Mesodermal cell (in vitro differentiated cells): ENCODE results near the gene POLR2I. TPM values are rescaled to one million over a fixed set of nuclear protein-coding genes. Genes with fewer than 3 reads are reported as not detected.
A peak's percentile ranks its signal among the peaks of the same experiment; 100 is the strongest.

Experiments used
- H3K27ac ChIP-seq: 2 replicates; pipeline ENCODE4 v1.7.0; 2013; ENCODE audit warnings: mild to moderate bottlenecking, low read depth, low read length, moderate library complexity; ENCODE audit not compliant: severe bottlenecking
- H3K36me3 ChIP-seq: 2 replicates; pipeline ENCODE4 v1.7.1; 2013; ENCODE audit warnings: mild to moderate bottlenecking, low read length, moderate library complexity; ENCODE audit not compliant: control insufficient read depth, insufficient read depth
- H3K4me1 ChIP-seq: one replicate; pipeline ENCODE4 v1.7.1; 2013; ENCODE audit warnings: mild to moderate bottlenecking, low read length; ENCODE audit not compliant: insufficient read depth, control insufficient read depth, poor library complexity, severe bottlenecking
- H3K4me3 ChIP-seq: 2 replicates; pipeline ENCODE4 v1.7.0; 2013; ENCODE audit warnings: low read length, control low read depth, mild to moderate bottlenecking; ENCODE audit not compliant: insufficient read depth, poor library complexity, severe bottlenecking; ENCODE audit errors: extremely low read depth
- H3K9me3 ChIP-seq: 2 replicates; pipeline ENCODE4 v1.7.1; 2013; ENCODE audit warnings: mild to moderate bottlenecking, low read length, moderate library complexity; ENCODE audit not compliant: control insufficient read depth
- WGBS, 2 experiments: methylation state at CpG; one replicate each; pipeline ENCODE4 v1.1.5; 2013; ENCODE audit warnings: missing lambda C conversion rate in 2 of 2; ENCODE audit not compliant: insufficient coverage in 2 of 2; 5-methylcytosine and 5-hydroxymethylcytosine counted together
- polyA plus RNA-seq, 2 experiments: library from polyadenylated mRNA; stranded (reverse); fragments of 50-300 nt; gene quantifications; one replicate each; pipeline ENCODE4 v1.2.3, GENCODE V29; 2013

Gene POLR2I
- 94.6 TPM for polyA plus RNA-seq (2013, experiment 1 of 2)
- polyA plus RNA-seq (2013, experiment 2 of 2), result 93.8 TPM

DNA sequence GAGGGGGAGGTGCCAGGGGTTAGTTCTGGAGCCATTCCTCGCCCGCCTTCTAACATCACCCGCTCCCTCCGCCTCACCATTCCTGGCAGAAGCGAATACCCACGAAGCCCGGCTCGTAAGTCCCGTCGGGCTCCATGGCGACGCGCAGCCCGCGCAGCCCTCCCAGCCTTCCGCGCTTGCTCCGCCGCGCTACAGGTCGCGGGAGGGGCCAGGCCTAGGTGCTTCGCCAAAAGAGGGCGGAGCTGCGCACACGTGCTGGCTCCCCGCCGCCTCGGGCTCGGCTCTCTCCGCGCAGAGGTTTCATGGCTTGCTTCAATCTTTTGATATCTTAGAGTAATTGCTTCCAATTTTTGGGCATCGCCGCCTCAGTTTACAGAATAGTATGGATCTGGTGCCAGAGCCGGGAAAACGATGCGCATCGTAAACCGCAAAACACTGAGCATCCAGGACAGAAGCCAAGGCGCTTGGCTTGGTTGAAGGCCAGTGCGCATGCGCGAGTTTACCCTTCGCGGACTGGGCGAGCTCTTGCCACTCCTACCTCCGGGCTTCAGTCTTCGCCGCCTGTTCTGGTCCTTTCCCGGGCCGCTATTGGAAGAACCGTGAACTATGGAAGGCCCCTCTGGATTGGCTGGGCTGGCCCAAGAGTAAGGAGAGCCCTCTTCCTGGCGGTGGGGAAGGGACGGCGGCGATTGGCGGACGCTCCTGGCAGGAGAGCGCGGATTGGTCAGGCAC lies at the start of gene POLR2I:
Gene POLR2I, minus strand, starts transcription at position 155 of the 732 bp plus-strand sequence. Its CDS starts 19 bp downstream, at position 136.
- Histone ChIP-seq H3K4me3 (peak within 1 kb of the TSS; percentile 81), H3K4me1 (peaks cover 8% of the 10 kb centered on the region), H3K36me3 (peaks cover 61% of the 10 kb centered on the region), H3K27ac (peak within 1 kb of the TSS; percentile 76), H3K9me3 (no peaks in the 10 kb centered on the region)
- WGBS, 2 experiments, result 0% methylated on average over 44 to 52 of the region's 60 CpGs

- Histone ChIP-seq H3K4me3 (no peak overlapping the region), H3K27ac (no peak overlapping the region), H3K9me3 (no peaks in the 10 kb centered on the region), H3K36me3 (peaks cover 34% of the 10 kb centered on the region), H3K4me1 (no peaks in the 10 kb centered on the region)
- 91 to 96% methylated on average over 8 to 12 of the region's 12 CpGs for WGBS, 2 experiments
Observed at GRCh38 chr19:36163813-36164212, 49.1 kb upstream of the POLR2I start.

DNA sequence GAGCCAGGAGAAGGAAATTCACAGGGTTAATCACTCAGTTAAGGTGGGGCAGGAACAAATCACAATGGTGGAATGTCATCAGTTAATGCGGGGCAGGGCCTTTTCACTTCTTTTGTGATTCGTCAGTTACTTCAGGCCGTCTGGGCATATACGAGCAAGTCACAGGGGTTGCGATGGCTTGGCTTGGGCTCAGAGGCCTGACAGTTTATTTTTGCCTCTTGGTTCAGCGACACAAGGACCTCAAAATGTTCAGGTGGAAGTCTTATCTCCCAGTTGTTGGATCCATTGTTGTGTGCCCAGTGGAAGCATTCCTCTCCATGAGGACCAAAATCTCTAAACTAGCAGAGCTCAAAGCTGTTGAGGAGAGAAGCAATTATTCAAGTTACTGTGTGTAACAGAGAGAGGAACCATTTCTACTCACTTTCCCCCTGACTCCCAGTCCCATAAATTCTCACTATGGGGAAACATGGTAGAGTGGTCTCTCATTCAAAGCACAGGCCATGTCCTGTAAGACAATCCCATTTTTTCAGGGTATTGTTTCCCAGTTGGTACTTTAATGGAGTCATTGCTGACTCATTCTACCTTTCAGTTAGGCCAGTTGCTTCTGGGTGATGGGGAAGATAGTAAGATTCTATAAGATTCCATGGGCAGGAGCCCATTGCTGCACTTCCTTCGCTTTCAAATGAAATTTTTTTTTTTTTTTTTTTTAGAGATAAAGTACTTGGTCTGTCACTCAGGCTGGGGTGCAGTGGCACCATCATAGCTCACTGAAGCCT lies 46.3 kb upstream of the POLR2I start:
- WGBS, 2 experiments, result 73 to 74% methylated on average over 6 to 7 of the region's 7 CpGs
- H3K9me3 ChIP-seq, result no peaks in the 10 kb centered on the region
- H3K4me1 ChIP-seq, result no peaks in the 10 kb centered on the region
- H3K4me3 ChIP-seq, result no peak overlapping the region
- H3K27ac ChIP-seq, result no peak overlapping the region
- peaks cover 24% of the 10 kb centered on the region for H3K36me3 ChIP-seq

GRCh38 chr19:36153126-36153525 lies 38.5 kb upstream of the POLR2I start:
- WGBS, 2 experiments, result 98% methylated on average over 6 to 7 of the region's 10 CpGs
- H3K4me3 ChIP-seq, result no peak overlapping the region
- peaks cover 57% of the 10 kb centered on the region for H3K36me3 ChIP-seq
- H3K4me1 ChIP-seq, result no peaks in the 10 kb centered on the region
- no peak overlapping the region for H3K27ac ChIP-seq
- no peaks in the 10 kb centered on the region for H3K9me3 ChIP-seq

DNA sequence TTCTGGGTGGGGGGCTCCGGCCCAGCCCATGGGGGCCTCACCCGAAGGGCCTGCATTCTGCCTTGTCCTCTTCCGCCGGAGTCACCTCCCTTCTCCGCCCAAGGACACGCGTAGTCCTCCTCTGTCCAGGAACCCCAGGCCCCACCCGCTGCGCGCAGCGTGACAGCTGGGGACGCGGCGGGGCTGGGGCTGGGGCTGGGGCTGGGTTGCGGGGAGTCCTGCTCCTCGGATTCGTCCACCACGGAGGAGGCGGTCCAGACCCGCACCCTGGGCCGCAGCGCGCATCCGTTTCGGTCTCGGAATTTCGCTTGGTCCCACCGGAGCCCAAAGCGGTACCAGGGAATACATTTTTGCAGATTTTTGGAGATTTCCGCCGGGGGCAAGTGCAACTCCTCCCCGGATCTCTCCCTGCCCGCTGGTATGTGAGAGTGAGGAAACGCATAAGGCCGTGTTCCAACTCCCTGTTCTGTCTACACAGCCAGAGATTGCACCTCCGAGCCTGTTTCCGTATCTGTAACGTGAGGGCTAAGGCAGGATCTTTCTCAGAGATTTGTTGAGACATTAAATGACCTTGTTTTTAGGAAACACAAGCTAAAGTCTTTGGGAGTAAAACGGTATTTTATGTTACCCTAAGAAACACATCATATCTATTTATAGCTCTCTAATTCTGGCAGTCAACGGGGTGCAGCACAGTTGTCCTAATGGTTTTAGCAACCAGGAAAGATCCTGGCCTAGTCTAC lies 37.8 kb upstream of the POLR2I start, which contains the start of gene COX7A1:
Gene COX7A1, minus strand, starts transcription at position 96 of the 740 bp plus-strand sequence. Its CDS starts 40 bp downstream, at position 56.
- peaks cover 63% of the 10 kb centered on the region for H3K36me3 ChIP-seq
- no peak within 1 kb of the TSS for H3K27ac ChIP-seq
- no peaks in the 10 kb centered on the region for H3K4me1 ChIP-seq
- no peaks in the 10 kb centered on the region for H3K9me3 ChIP-seq
- 89 to 94% methylated on average over 25 to 34 of the region's 40 CpGs for WGBS, 2 experiments
- H3K4me3 ChIP-seq, result no peak within 1 kb of the TSS

DNA sequence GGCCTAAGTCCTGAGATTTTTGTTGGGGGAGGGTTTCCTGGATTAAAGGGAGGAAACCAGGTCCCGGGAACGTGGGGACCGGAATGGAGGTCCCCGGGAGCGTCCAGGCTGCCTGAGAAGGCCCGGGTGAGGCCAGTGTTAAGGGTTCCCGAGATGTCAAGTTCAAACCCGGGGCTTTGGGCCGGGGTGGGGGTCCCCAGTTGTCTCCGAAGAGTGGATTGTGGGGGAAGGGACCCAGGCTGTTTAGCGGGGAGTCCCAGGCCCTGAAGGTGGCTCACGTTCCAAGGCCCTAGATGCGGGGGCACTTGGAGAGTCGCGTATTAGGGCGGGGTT lies 37.3 kb upstream of the POLR2I start:
- H3K9me3 ChIP-seq, result no peaks in the 10 kb centered on the region
- 98 to 99% methylated on average over 12 to 16 of the region's 16 CpGs for WGBS, 2 experiments
- H3K36me3 ChIP-seq, result peaks cover 69% of the 10 kb centered on the region
- no peak overlapping the region for H3K4me3 ChIP-seq
- H3K27ac ChIP-seq, result no peak overlapping the region
- H3K4me1 ChIP-seq, result no peaks in the 10 kb centered on the region

DNA sequence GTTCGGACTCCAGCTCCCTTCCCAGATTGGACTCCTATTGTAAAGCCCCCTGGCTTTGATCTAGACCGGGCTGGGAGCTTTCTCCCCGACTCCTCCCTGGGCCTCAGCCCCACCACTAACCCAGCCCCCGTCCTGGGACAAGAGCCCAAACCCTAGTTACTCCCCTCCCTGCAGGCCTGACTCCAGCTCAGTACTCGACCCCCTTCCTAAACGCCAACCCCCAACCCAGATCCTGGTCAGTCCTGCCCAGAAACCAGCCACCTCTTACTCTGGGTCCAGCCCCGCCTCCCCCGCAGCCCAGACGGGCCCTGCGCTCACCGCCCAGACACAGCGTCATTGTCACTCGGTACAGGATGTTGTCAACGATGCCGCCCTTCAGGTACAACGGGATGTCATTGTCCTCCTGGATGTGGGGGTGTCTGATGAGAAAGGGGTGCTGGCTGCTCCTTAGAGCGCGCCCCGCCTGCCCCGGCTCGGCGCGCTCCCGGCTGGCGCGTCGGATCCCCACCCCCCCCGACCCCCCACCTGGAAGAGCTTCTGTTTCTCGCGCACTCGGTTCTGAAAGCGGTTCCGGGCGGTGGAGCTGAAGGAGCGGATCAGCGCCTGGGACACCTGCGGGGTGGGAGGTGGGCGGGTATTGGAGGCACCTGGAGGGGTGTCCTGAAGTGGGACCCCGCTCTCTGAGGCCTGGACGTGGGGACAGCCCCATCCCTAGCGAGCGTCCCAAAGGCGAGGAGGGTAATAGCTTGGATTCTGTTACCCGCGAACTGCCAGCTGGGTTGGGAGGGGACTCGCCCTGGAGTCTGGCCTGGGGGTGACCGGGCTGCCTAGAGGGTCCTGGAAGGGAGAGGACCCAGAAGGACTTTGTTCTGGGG lies 36.7 kb upstream of the POLR2I start:
- Histone ChIP-seq H3K36me3 (peaks cover 75% of the 10 kb centered on the region), H3K4me1 (no peaks in the 10 kb centered on the region), H3K9me3 (no peaks in the 10 kb centered on the region), H3K27ac (no peak overlapping the region), H3K4me3 (no peak overlapping the region)
- 91 to 95% methylated on average over 23 to 33 of the region's 47 CpGs for WGBS, 2 experiments

- 83 to 100% methylated on average over 1 to 2 of the region's 5 CpGs for WGBS, 2 experiments
- Histone ChIP-seq H3K4me1 (no peaks in the 10 kb centered on the region), H3K36me3 (peaks cover 83% of the 10 kb centered on the region), H3K9me3 (no peaks in the 10 kb centered on the region), H3K27ac (no peak overlapping the region), H3K4me3 (no peak overlapping the region)
Observed at GRCh38 chr19:36150586-36150985, 35.9 kb upstream of the POLR2I start.

DNA sequence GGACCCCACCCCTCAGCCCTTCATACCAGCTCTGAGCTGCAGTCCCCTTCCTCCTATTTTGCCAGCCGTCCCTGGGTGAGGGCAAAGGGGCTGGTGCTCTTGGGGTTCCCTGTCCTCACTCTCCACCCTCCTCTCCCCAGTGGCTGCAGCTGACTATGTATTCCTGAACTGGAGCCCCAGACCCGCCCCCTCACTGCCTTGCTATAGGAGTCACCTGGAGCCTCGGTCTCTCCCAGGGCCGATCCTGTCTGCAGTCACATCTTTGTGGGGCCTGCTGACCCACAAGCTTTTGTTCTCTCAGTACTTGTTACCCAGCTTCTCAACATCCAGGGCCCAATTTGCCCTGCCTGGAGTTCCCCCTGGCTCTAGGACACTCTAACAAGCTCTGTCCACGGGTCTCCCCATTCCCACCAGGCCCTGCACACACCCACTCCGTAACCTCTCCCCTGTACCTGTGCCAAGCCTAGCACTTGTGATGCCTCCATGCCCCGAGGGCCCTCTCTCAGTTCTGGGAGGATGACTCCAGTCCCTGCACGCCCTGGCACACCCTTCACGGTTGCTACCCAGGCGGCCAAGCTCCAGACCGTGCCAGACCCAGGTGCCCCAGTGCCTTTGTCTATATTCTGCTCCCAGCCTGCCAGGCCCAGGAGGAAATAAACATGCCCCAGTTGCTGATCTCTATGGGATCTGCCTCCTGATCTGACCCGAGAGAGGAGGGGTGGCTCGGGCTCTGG lies 35.2 kb upstream of the POLR2I start:
- H3K36me3 ChIP-seq, result peaks cover 90% of the 10 kb centered on the region
- H3K4me1 ChIP-seq, result no peaks in the 10 kb centered on the region
- H3K9me3 ChIP-seq, result no peaks in the 10 kb centered on the region
- H3K4me3 ChIP-seq, result no peak overlapping the region
- no peak overlapping the region for H3K27ac ChIP-seq
- WGBS, 2 experiments, result 94 to 95% methylated on average over 13 of the region's 13 CpGs
